Left ventricle myocardium inferior (tissue), 1 donor: Measurements from ENCODE around the gene TSPAN18. TPM values are rescaled to one million over a fixed set of nuclear protein-coding genes. Genes with fewer than 3 reads are reported as not detected.
A peak's percentile ranks its signal among the peaks of the same experiment; 100 is the strongest.

ENCODE experiments used
- DNase-seq: peaks from one replicate; pipeline ENCODE4 v3.0.0-alpha.2; 2020
- H3K27ac ChIP-seq: fragments of 200-600 bp; replicated peaks from 2 replicates; pipeline ENCODE4 v1.8.0; 2021
- H3K27me3 ChIP-seq: fragments of 200-600 bp; 2 replicates; pipeline ENCODE4 v1.8.0; 2021; ENCODE audit warnings: low read depth
- H3K36me3 ChIP-seq: fragments of 200-600 bp; 2 replicates; pipeline ENCODE4 v1.8.0; 2021
- H3K4me1 ChIP-seq: fragments of 200-600 bp; 2 replicates; pipeline ENCODE4 v1.8.0; 2021
- H3K4me3 ChIP-seq: fragments of 200-600 bp; 2 replicates; pipeline ENCODE4 v1.8.0; 2021; ENCODE audit warnings: mild to moderate bottlenecking, moderate library complexity
- H3K9me3 ChIP-seq: fragments of 200-600 bp; replicated peaks from 2 replicates; pipeline ENCODE4 v1.8.0; 2021
- CTCF ChIP-seq: fragments of 200-600 bp; IDR thresholded peaks from 2 replicates; pipeline ENCODE4 v1.8.0; 2021; ENCODE audit warnings: antibody characterized with exemption, mild to moderate bottlenecking, borderline replicate concordance
- intact Hi-C: fragments of 100-400 bp; cut with micrococcal nuclease; formaldehyde crosslinking; loops from one replicate; pipeline ENCODE4 v1.11.0; 2022
- total RNA-seq: library from RNA; stranded (reverse); fragmentation: NEBNext Ultra II Directional; extraction: Animal tissue kit (Norgen Biotek cat#: 25700); gene quantifications from one replicate; pipeline ENCODE4 v1.2.1, GENCODE V29; 2021
- donor health status: DM: no; HTN: yes; CAD: no; lungs with severe emphysema.

TSPAN18 gene
- total RNA-seq, 1 donor from 2014 or later = 129 TPM

GRCh38 chr11:44833221-44833876 lies 106.6 kb downstream of the TSPAN18 start:
- no peak for DNase-seq
- peak overlapping the region; percentile 71 for H3K27ac ChIP-seq
- TF ChIP-seq CTCF = no peak

DNA sequence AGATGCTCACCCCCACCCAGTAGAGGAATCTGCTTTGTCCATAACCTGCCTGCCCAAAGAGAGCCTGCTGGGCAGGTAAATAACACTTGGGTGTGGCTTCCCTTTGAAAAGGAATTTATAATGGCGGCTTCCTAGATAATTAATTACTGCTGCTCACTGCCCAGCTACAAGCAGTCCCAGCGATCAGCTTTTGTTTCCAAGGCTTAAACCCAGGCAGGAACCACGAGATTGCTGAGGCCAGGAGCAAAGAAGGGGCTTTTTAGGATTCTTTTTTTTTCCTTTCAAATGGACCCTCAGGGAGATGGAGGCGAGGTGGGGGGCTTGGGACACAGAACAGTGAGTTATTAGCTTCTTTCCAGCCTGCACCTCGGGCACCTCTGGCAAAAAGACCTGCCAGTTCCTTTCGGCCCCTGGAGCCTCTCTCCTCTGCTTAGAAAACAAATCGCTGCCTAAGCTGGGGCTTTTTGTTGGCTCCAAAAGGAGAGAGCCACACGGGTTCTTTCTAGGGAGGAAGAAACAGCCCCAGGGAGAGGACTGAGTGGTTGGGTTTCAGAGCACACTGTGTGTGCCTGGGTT lies 107.2 kb downstream of the TSPAN18 start:
- no peaks in the 10 kb centered on the region for H3K9me3 ChIP-seq
- H3K4me1 ChIP-seq = peaks cover 49% of the 10 kb centered on the region
- no peaks in the 10 kb centered on the region for H3K36me3 ChIP-seq
- TF ChIP-seq CTCF = no peak
- H3K27ac ChIP-seq = peak overlapping the region; percentile 71
- no peak overlapping the region for H3K4me3 ChIP-seq
- intact Hi-C loops = no loop called here
- DNase-seq = no peak
- H3K27me3 ChIP-seq = no peaks in the 10 kb centered on the region

More at GRCh38 chr11:44833221-44833876, 106.6 kb downstream of the TSPAN18 start:
- Histone ChIP-seq H3K4me3 (no peak overlapping the region), H3K36me3 (no peaks in the 10 kb centered on the region), H3K27me3 (no peaks in the 10 kb centered on the region), H3K4me1 (peaks cover 47% of the 10 kb centered on the region), H3K9me3 (no peaks in the 10 kb centered on the region)
- intact Hi-C loops = no loop called here

DNA sequence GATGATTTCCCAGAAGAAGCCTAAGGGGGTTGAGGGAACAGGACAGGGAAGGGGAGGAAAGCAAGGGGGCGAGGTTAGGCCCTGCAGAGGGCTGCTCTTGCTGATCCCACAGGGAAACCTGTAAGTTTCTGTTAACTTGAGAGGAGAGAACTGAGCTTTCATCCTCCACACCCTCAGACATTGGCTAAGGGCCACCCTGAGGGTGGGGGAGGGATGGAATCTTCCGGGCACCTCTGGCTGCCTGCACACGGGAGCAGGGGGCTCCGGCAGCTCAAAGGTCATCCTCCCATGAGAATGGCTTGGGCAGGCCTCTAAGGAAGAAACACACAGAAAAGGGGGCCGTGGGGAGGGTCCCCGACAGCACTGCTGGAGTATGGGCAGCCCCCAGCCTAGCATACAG lies 108.1 kb downstream of the TSPAN18 start:
- H3K4me3 ChIP-seq = no peak overlapping the region
- peaks cover 58% of the 10 kb centered on the region for H3K4me1 ChIP-seq
- intact Hi-C loops = no loop called here
- no peak for TF ChIP-seq CTCF
- no peak for DNase-seq
- no peaks in the 10 kb centered on the region for H3K27me3 ChIP-seq
- H3K9me3 ChIP-seq = no peaks in the 10 kb centered on the region
- peak overlapping the region; percentile 71 for H3K27ac ChIP-seq
- H3K36me3 ChIP-seq = no peaks in the 10 kb centered on the region

DNA sequence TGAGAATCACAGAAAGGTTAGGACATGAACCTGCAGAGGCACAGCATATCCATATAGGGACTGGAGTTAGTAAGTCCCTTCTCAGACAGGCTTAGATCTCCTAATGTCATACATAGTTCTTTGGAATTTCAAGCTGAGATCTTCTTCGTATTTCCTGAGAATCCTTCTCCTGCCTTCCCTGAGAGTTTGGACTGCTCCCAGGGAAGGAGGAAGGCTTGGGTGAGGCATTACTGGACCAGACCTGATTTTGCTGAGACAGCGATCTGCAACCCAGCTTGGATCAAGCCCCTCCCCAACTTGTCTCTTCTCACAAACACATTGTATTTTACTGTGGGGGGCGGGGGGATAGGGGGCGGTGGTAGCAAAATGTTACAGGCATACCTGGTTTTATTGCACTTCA lies 108.5 kb downstream of the TSPAN18 start:
- intact Hi-C loops = no loop called here
- Histone ChIP-seq H3K27ac (peak overlapping the region; percentile 71), H3K9me3 (no peaks in the 10 kb centered on the region), H3K4me3 (no peak overlapping the region), H3K4me1 (peaks cover 59% of the 10 kb centered on the region), H3K27me3 (no peaks in the 10 kb centered on the region), H3K36me3 (no peaks in the 10 kb centered on the region)
- no peak for DNase-seq
- no peak for TF ChIP-seq CTCF

- no peak overlapping the region for H3K4me3 ChIP-seq
- H3K9me3 ChIP-seq = no peaks in the 10 kb centered on the region
- TF ChIP-seq CTCF = no peak
- H3K4me1 ChIP-seq = peaks cover 59% of the 10 kb centered on the region
- no peaks in the 10 kb centered on the region for H3K36me3 ChIP-seq
- intact Hi-C loops = no loop called here
- no peak for DNase-seq
- peak overlapping the region; percentile 71 for H3K27ac ChIP-seq
- H3K27me3 ChIP-seq = no peaks in the 10 kb centered on the region
Measured at GRCh38 chr11:44835938-44836337, 109.2 kb downstream of the TSPAN18 start.
